Endothelial cell of umbilical vein (primary cell): ENCODE data around the gene RBMS1. TPM values are rescaled to one million over a fixed set of nuclear protein-coding genes. Genes with fewer than 3 reads are reported as not detected.

ENCODE experiments used
- BruUV-seq: library from RNA; stranded (reverse); fragments of 400-500 nt; replicated peaks from 2 replicates; lab custom pipeline; 2021; lab: Mats Ljungman, UMichigan
- CTCF ChIA-PET: fragments of 300-600, 350-600 bp; sonication (Branson Sonifier 250); formaldehyde crosslinking; loops from one replicate; lab custom pipeline; 2021; ENCODE audit warnings: antibody characterized with exemption, inconsistent platforms; lab: Charles Lee
- POLR2A ChIA-PET: fragments of 300-600, 350-600 bp; sonication (Branson Sonifier 250); formaldehyde crosslinking; loops from one replicate; lab custom pipeline; 2021; ENCODE audit warnings: antibody characterized with exemption, inconsistent platforms; lab: Charles Lee
- DNase-seq: peaks from one replicate; pipeline ENCODE4 v3.0.0-alpha.2; 2011; ENCODE audit warnings: low read depth, low spot score
- FAIRE-seq: peaks from 2 replicates; lab custom pipeline; 2011; peaks lifted over from hg19 to GRCh38; lab: Jason Lieb, UNC
- H2AFZ ChIP-seq: 2 replicates; pipeline ENCODE4 v1.6.0; 2012; ENCODE audit warnings: low read depth, low read length, control low read depth, inconsistent platforms
- H3K27ac ChIP-seq: 2 replicates; pipeline ENCODE4 v1.5.1; 2011; ENCODE audit warnings: low read depth, mild to moderate bottlenecking, control low read depth, low read length, moderate library complexity; ENCODE audit not compliant: insufficient read depth
- H3K27me3 ChIP-seq, 2 experiments: 2 replicates each; pipeline versions ENCODE4 v1.6.0 to v1.6.1; 2011; ENCODE audit warnings: low read length in 2 of 2, mixed read lengths in 1 of 2; ENCODE audit not compliant: control insufficient read depth in 2 of 2, insufficient read depth in 2 of 2
- H3K36me3 ChIP-seq, 2 experiments: 2 replicates in 1 of 2; 3 replicates in 1 of 2; pipeline ENCODE4 v1.5.1; 2011; ENCODE audit warnings: low read length in 2 of 2, mild to moderate bottlenecking in 1 of 2, moderate library complexity in 1 of 2; ENCODE audit not compliant: control insufficient read depth in 2 of 2, insufficient read depth in 2 of 2; ENCODE audit errors: extremely low read depth in 1 of 2
- H3K4me1 ChIP-seq: 3 replicates; pipeline ENCODE4 v1.5.1; 2011; ENCODE audit warnings: mild to moderate bottlenecking, low read length; ENCODE audit not compliant: control insufficient read depth, insufficient read depth; ENCODE audit errors: extremely low read depth
- H3K4me2 ChIP-seq: 2 replicates; pipeline ENCODE4 v1.6.1; 2011; ENCODE audit warnings: low read length, control low read depth, mixed read lengths; ENCODE audit not compliant: insufficient read depth
- H3K4me3 ChIP-seq, 3 experiments: fragments of 200-600 bp in 1 of 3; sonication (generic), shearing (Covaris generic) in 1 of 3; replicated peaks in 1 of 3; 2 replicates each; pipeline ENCODE4 v1.5.1; 2011 to 2016; ENCODE audit warnings: control low read depth in 3 of 3, low read length in 3 of 3, mild to moderate bottlenecking in 2 of 3, inconsistent platforms in 1 of 3, low read depth in 1 of 3, moderate library complexity in 1 of 3; ENCODE audit not compliant: insufficient read depth in 1 of 3
- H3K79me2 ChIP-seq: 2 replicates; pipeline ENCODE4 v1.6.0; 2012; ENCODE audit warnings: low read length, inconsistent platforms; ENCODE audit not compliant: control insufficient read depth, insufficient read depth
- H3K9ac ChIP-seq: replicated peaks from 2 replicates; pipeline ENCODE3; 2011; ENCODE audit warnings: low read length, control low read depth; ENCODE audit not compliant: insufficient read depth; ENCODE audit errors: extremely low read depth
- H3K9me1 ChIP-seq: replicated peaks from 3 replicates; pipeline ENCODE4 v1.6.0; 2011; ENCODE audit warnings: mild to moderate bottlenecking, low read length; ENCODE audit not compliant: control insufficient read depth, insufficient read depth; ENCODE audit errors: extremely low read depth
- H3K9me3 ChIP-seq: replicated peaks from 2 replicates; pipeline ENCODE4 v1.5.1; 2012; ENCODE audit warnings: low read length, inconsistent platforms; ENCODE audit not compliant: control insufficient read depth, insufficient read depth
- H4K20me1 ChIP-seq: replicated peaks from 2 replicates; pipeline ENCODE3; 2011; ENCODE audit warnings: mild to moderate bottlenecking, low read length; ENCODE audit not compliant: control insufficient read depth, insufficient read depth; ENCODE audit errors: extremely low read depth
- CTCF ChIP-seq, 2 donors: IDR thresholded peaks; 1 replicate in 1 of 2; 2 replicates in 1 of 2; pipeline ENCODE4 v1.5.1; 2011; ENCODE audit warnings: low read length in 2 of 2, mild to moderate bottlenecking in 2 of 2, moderate library complexity in 2 of 2, control low read depth in 1 of 2, inconsistent platforms in 1 of 2, low read depth in 1 of 2; ENCODE audit not compliant: insufficient read depth in 1 of 2; ENCODE audit errors: extremely low read depth in 1 of 2
- EZH2 ChIP-seq: IDR thresholded peaks from 2 replicates; pipeline ENCODE4 v1.6.1; 2012; ENCODE audit warnings: borderline replicate concordance, low read depth, mild to moderate bottlenecking, moderate library complexity, low read length, inconsistent platforms; ENCODE audit not compliant: severe bottlenecking
- FOS ChIP-seq: IDR thresholded peaks from 2 replicates; pipeline ENCODE4 v1.6.1; 2011; ENCODE audit warnings: mild to moderate bottlenecking, low read length, moderate library complexity, borderline replicate concordance; ENCODE audit not compliant: insufficient read depth
- GATA2 ChIP-seq: IDR thresholded peaks from 2 replicates; pipeline ENCODE4 v1.7.0; 2011; ENCODE audit warnings: low read depth, mild to moderate bottlenecking, moderate library complexity, mixed read lengths, low read length; ENCODE audit not compliant: insufficient read length, insufficient read depth
- JUN ChIP-seq: IDR thresholded peaks from 2 replicates; pipeline ENCODE4 v1.6.1; 2011; ENCODE audit warnings: borderline replicate concordance, low read depth; ENCODE audit not compliant: insufficient read length, insufficient read depth
- MAX ChIP-seq: IDR thresholded peaks from 2 replicates; pipeline ENCODE4 v1.6.1; 2011; ENCODE audit not compliant: insufficient read depth, insufficient read length
- MYC ChIP-seq: IDR thresholded peaks from one replicate; pipeline ENCODE4 v1.6.1; 2011; ENCODE audit warnings: mild to moderate bottlenecking, low read depth, low read length
- POLR2A ChIP-seq: IDR thresholded peaks from 2 replicates; pipeline ENCODE4 v1.6.1; 2012; ENCODE audit warnings: low read depth, mild to moderate bottlenecking, control low read depth, low read length
- POLR2AphosphoS5 ChIP-seq: IDR thresholded peaks from 2 replicates; pipeline ENCODE4 v1.6.1; 2012; ENCODE audit warnings: low read depth, mild to moderate bottlenecking, control low read depth, low read length, moderate library complexity; ENCODE audit not compliant: insufficient read depth
- dilution Hi-C: fragments of 300-500 bp; cut with MboI; formaldehyde crosslinking; loops from one replicate; pipeline ENCODE4 v1.15.0; 2019; ENCODE audit warnings: low sequenced_read_pairs; ENCODE audit not compliant: extremely low pct_ligation_motif_present
- intact Hi-C: fragments of 100-400 bp; cut with micrococcal nuclease; formaldehyde crosslinking; loops from one replicate; pipeline ENCODE4 v1.10.0; 2022
- polyA plus RNA-seq, 4 experiments: library from polyadenylated mRNA; depleted of rRNA in 3 of 4; stranded (reverse) in 3 of 4; unstranded in 1 of 4; fragments of >200 nt; gene quantifications; 2 replicates each; pipeline versions ENCODE4 v1.2.1 to v1.2.3, GENCODE V29; 2011 to 2012; ENCODE audit warnings: missing spikeins in 1 of 4
- total RNA-seq: library from RNA; stranded (reverse); gene quantifications from 2 replicates; pipeline ENCODE4 v1.2.3, GENCODE V29; 2021

Gene RBMS1
- total and polyA plus RNA-seq, 2 donors (not counting 3 experiments of a cell fraction or from before 2014, with no cell fraction given) = 60.0 to 93.3 TPM

GRCh38 chr2:160472839-160473251 is 20.8 kb downstream of the RBMS1 start:
- peaks cover 24% of the 10 kb centered on the region for H4K20me1 ChIP-seq
- H3K4me1 ChIP-seq = no peaks in the 10 kb centered on the region
- H3K4me3 ChIP-seq = no peak overlapping the region
- no peaks in the 10 kb centered on the region for H3K36me3 ChIP-seq
- POLR2A ChIA-PET = no interaction called here
- no peak overlapping the region for H3K4me2 ChIP-seq
- peaks cover 78% of the 10 kb centered on the region for H3K79me2 ChIP-seq
- no peak for TF ChIP-seq JUN
- no peak for TF ChIP-seq MAX
- TF ChIP-seq GATA2 = no peak
- no peak for TF ChIP-seq CTCF (IDR thresholded peaks at IDR 0.05; ENCODE audit: extremely low read depth in 1 of 2, insufficient read depth in 1 of 2, low read depth in 1 of 2, low read length in 2 of 2)
- TF ChIP-seq POLR2AphosphoS5 = no peak
- TF ChIP-seq POLR2A = no peak
- no peak for TF ChIP-seq EZH2
- TF ChIP-seq MYC = no peak
- no peak for TF ChIP-seq FOS
- no peaks in the 10 kb centered on the region for H3K9me3 ChIP-seq
- no TSS peak for BruUV-seq
- H3K27me3 ChIP-seq = no peaks in the 10 kb centered on the region
- no peak overlapping the region for H2AFZ ChIP-seq
- dilution Hi-C loops = no loop called here
- intact Hi-C loops = no loop called here
- no peak overlapping the region for H3K27ac ChIP-seq
- no peaks in the 10 kb centered on the region for H3K9me1 ChIP-seq
- CTCF ChIA-PET = interaction anchor here (1.0 to 1.7 kb wide), 3 partner anchors 10 to 44 kb away, joined by 3 to 5 read pairs (median 3); no protein-coding TSS in a partner anchor
- no peak for DNase-seq
- no peak for FAIRE-seq
- H3K9ac ChIP-seq = no peak overlapping the region
